Measurements from ENCODE around the gene UQCRQ.
A peak's percentile ranks its signal among the peaks of the same experiment; 100 is the strongest.

The UQCRQ gene

DNA sequence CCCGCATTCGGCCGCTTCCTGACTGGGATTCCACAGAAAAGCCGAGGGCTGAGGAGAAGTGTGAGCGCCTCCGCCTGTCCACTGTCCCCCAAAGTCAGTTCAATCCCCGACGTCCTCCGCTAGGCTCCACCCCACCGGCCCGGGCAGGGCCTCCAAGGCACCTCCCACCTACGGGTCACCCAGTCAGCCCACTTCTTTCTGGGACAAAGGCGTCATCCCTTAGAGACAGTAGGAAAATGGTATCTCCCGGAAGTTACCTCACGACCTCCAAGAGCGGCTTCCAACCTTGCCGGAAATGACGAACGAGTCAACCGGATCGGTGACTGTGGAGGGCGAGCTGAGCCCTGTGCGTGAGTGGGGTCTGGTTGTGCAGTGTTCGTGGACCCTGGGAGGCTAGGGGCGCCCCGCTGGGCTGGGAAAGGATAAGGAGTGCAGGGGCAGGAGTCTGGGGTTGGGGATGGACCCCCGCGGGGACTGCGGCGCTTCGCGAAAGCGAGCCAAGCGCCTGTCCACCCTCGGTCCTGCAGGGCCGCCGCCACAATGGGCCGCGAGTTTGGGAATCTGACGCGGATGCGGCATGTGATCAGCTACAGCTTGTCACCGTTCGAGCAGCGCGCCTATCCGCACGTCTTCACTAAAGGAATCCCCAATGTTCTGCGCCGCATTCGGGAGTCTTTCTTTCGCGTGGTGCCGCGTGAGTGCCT is at the start of gene UQCRQ, which contains the start of gene GDF9:
Gene UQCRQ, plus strand, starts transcription at position 301 of the 704 bp plus-strand sequence. Its CDS starts 240 bp downstream, at position 541.
Gene GDF9, minus strand, starts transcription at position 128 of the 704 bp plus-strand sequence. CDS start 1,936 bp downstream, outside the sequence.
- peak; percentile 98 for FAIRE-seq

DNA sequence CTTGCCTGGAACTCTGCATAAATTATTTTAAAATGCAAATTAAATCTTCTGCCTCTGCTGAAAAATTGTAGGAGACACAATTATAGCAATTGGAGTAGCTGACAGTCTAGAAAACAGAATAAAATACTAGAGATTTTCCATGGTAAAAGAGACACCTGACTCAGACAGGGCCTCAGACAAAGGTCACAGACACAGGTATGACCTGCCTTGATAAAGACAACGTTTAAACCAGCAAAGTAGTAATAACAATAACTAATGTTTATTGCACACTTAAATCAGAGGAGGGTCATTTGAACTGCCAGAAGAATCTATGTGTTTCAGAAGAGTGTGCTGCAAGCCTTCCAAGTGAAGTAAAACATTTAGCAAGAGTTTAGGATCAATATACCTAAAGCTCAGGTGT is 49.4 kb upstream of the UQCRQ start:
- FAIRE-seq, result no peak

DNA sequence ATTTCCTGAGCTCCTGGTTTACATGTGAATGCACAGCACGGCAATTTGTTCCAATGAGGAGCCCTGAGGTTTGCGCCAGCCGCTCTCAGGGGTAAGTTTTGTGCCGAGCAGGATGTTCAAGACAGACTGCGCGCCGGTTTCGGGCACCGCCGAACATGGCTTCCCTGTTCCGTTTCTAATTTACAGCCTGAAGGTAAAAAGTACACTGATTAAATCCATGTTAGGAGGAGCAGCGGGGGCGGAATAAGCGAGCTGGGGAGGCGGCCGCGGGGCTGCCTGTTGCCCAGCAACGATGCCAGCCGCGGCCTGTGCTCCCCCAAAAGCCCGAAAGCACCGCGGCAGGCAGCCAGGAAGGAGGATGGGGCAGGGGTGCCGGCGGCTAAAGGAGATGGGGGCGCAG is 47.0 kb upstream of the UQCRQ start:
- no peak for FAIRE-seq

- peak; percentile 95 for FAIRE-seq
These were observed 46.2 kb upstream of the UQCRQ start for GRCh38 chr5:132820162-132820754.

- no peak for FAIRE-seq
These were observed 45.1 kb upstream of the UQCRQ start for GRCh38 chr5:132821350-132821749.

GRCh38 chr5:132821791-132822190 is 44.7 kb upstream of the UQCRQ start:
- FAIRE-seq, result no peak

- FAIRE-seq, result no peak
These were observed 43.6 kb upstream of the UQCRQ start for GRCh38 chr5:132822650-132823480.

DNA sequence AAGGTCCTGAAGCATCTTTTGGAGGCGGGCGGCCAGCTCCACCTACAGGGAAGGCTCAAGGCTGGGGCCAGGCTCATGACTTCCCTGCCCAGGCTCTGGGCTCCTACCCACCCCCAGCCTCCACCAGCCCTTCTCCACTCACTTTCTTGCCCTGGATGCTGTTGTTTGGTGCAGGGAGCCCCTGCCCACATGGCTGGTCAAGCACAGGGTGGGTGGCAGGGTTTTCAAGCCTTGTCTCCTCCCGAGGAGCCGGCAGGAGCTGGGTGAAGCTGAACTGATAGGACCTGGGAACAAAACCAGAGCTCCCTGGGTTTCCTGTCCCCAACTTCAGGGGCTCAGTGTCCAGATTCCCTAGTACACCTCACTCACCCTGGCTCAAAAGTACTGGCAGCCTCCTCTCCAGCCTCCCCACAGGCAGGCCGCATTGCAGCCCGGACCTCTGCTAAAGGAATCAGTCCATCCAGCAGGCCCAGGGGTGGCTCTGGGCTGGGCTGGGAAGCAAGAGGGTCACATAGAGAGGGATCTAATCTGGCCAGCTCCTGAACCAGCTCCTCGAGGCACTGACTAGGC is 42.9 kb upstream of the UQCRQ start:
- FAIRE-seq, result no peak

DNA sequence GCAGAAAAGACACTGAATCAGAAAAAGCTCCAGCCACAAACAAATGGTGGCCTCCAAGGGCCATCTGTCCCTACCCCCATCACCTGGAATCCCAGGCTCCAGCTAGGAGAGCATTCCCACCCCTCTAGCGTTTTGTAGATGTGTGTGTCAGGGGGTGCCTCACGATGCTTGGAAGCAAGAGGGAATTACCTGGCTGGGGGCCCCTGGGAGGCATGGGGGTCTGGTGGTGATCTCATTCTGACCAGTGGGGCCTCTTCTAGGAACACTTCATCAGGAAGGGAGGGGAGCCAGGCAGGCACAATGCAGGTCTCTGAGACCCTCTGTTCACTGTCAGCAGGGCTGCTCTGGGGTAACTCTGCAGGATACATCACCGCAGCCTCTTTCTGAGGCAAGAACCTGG is 42.0 kb upstream of the UQCRQ start:
- FAIRE-seq, result no peak

DNA sequence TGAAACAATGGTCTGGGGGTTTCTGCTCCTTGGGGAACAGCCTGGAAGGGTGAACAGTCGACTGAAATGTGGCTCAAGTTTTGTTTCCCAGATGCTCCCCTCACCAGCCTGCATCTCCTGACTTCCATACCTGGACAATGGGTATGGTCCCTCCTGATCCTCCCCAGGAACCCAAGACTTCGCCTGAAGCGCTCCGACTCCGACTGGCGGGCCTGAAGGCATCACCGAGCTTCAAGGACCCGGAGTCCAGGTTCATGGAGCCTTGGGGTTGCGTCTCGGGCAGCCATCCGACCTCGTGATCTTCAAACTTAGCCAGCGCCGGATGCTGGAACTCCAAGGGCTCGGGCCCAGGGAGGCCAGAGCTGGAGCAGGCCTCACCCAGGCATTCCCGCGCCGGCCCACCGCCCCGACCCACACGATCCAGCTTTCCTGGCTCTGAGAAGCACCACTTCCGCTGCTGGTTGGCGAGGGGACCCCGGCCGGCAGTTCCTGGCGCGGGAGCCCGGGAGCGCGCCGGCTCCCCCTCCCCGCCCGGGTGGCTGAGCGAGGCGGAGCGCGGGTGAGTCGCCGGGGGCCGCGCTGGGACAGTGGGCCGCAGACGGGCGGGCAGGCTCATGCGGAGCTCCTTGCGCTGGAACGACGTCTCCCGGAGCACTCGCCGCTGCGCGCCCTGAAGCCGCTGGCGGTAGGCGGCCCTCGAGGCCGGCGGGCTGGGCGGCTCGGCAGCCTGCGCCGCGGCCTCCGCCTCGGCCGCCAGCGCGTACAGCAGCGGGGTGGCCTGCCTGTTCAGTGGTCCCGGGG is 41.2 kb upstream of the UQCRQ start:
- FAIRE-seq, result no peak

DNA sequence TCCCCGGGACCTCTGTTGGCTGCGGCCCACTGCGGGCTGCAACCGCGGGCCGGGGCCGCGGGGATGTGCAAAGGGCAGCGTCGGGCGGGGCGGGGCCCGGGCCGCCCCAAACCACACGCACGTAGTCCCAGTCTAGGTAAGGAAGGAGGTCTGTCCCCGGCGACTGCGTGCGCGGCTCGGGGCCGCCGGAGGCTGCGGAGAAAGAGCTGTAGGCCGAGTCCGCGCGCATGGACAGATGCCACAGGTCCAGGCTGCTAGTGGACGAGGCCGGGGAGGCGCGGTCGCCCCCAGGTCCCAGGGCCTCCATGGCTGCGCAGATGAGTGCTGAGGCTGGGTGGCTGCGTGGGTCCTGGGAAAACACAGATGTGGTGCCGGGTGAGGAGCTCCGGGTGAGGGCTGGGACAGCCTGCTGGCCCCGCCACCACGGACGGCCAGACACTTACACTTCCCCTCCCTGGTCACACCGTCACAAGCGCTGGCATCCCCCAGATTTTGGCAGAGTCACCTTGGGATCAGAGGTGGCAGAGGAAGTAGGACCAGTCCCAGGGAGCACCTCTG is 40.5 kb upstream of the UQCRQ start:
- no peak for FAIRE-seq

- FAIRE-seq, result no peak
These were observed 39.9 kb upstream of the UQCRQ start for GRCh38 chr5:132826424-132827082.

DNA sequence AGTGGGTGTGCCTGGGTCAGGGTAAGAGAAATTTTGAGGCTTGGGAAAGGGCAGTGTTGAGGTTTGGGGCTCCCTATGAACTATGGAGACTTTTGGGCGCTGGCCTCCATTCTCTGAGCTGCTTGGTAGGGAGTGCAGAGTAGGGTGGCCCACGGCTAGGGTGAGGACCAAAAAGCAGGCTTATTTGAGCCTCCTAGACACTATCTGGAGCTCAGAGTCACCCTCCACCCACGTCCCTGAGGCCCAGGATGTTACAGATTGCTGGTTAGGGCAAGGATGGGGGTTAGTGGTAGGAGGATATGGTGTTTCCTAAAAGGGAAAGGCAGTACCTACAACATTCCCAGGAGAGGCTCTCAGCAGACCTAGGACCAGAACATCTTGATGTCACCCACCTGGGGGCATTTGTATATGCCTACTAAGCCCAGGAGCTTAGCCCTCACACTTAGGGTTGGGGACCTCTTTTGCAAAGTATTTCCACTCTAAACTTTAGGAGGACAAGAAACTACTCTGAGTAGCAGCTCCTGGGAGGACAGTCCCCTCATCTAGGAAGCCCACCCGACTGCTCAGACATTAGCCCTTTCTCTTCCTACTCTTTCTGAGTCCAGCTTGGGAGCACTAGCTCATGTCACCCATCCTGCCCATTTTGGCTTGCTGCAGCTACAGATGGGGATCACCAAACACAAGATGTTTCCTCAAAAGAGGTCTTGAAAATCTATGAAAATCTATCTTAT is 38.3 kb upstream of the UQCRQ start:
- FAIRE-seq, result no peak

DNA sequence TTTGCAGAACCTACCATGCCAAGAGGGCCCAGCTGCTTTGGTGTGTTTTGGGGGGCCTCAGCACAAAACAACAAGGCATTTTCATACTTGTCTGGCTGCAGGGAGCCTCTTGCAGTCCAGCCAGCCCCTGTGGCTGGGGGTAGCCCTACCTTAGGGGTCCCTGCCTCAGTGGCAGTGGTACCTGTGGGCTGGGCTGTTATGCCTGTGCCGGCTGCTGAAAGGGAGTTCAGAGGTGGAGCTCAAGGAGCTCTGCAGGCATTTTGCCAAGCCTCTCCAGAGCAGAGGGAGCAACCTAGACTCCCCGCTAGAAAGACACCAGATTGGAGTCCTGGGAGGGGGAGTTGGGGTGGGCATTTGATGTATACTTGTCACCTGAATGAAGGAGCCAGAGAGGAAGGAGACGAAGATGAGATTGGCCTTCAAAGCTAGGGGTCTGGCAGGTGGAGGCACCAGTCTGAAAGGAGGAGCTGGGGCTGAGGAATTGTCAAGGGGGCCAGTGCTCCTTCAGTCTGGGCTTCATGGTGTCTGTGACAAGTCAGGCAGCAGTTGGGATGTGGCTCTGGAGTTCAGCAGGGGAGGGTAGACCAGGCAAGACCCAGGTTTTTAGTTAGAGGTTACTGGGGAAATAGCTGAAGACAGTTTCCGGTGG is 37.5 kb upstream of the UQCRQ start:
- FAIRE-seq, result no peak

DNA sequence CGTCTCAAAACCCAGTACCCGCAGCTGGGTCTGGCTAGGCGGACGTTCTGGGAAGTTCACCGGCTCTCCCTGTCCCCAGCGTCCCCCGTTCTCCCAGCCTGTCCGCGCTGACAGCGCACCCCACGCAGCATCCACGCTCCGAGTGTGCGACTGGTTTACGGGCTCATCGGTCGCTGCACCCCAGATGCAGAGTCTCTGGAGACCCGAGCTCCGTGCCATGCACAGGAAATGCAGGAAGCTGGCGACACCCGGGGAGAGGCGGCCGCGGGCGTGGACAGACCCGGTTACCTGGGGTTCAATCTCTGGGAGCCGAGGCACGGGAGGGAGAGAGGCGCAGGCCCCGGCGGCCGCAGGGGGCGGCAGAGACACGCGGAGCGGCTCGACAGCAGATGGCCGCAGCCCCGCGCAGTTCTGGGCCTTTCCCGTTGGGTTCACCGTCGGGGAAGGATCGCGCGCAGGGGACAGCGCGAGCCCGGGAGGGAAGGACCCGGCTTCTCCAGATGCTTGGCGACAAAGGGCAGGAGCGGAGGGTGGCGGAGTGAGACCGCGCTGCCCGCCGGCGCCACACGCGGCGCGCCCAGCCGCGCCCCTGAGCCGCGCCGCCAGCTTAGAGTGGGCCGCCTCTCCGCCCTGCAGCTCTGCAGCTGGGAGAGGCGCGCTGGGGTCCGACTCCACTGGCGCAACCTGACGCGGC is 36.6 kb upstream of the UQCRQ start:
- no peak for FAIRE-seq

DNA sequence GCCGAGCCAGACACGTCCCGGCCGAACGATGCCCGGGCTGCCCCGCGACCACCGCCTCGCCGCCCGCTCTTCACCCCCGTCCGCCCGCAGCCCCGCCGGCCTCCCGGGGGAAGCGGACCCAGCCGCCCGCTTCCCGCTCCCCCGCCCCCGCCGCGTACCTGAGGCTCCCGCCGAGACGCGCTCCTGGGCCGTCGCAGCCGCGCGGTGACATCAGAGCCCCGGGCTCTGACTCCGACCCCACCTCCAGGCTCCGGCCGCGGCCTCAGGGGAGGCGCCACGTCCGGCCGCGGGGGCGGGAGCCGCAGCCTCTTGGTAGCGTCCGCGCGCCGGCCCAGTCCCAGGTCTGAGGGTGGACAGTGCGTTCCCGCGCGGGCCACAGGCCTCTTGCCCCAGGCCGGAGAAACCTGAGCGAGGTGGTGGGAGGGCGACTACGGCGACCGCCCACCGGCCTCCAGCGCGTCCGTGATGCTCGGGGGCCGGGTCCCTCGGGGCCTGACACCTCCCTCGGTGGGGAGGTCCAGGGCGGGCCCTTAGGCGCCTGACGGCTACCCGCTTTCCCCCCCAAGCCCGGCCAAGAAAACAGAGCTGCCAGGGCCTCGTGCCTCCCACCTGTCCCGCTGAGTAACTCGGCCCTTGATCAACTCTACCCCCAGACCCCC is 35.9 kb upstream of the UQCRQ start, which contains the start of gene SHROOM1:
Gene SHROOM1, minus strand, starts transcription at position 212 of the 659 bp plus-strand sequence. CDS start 4,507 bp downstream, outside the sequence.
- no peak for FAIRE-seq

GRCh38 chr5:132831095-132831860 is 35.2 kb upstream of the UQCRQ start:
- FAIRE-seq, result no peak

- FAIRE-seq, result no peak
These were observed 33.8 kb upstream of the UQCRQ start for GRCh38 chr5:132832612-132833011.

Measured in G401.6 (cell line).